HG03354 (cell line): ENCODE results near the gene KCNIP3.
"Not testable (repeated sequence)": the region's sequence is repeated elsewhere in the genome, so short reads cannot be mapped to it uniquely, and the experiment has no call there.

Experiments
- ATAC-seq: cut with Tn5 transposase; IDR thresholded peaks from one replicate; pipeline ENCODE4 v1.9.1; 2021; ENCODE audit warnings: mild to moderate bottlenecking; ENCODE audit not compliant: unreplicated experiment, poor library complexity, severe bottlenecking

Gene KCNIP3

DNA sequence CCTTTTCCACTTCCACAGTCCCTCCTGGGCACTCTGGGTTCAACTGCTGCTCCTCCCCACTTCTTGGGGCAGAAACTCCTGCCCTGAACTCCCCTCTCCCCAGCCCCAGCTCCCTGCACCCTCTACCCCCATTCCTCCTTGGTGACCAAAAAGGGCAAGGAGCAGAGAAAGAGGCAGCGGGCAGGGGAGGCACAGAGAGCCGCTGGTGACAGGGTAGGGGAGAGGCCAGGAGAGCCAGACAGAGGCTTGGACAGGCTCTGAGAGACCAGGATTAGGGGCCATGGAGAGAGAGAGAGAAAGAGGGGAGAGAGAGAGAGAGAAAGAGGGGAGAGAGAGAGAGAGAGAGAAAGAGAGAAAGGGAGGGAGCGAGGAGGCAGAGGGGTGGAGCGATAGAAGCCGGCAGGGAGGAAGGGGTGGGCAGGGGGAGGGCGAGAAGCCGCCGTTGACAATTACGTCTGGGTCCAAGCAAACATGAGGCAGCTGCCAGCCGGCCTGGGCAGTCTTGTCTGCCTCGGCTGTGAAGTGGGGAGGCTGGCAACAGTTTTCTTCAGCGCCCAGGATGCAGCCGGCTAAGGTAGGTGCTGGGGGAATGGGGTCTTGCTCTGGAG lies at the start of gene KCNIP3:
Gene KCNIP3, plus strand, starts transcription at position 468 of the 608 bp plus-strand sequence. Its CDS starts 92 bp downstream, at position 560.
- ATAC-seq: no peak

DNA sequence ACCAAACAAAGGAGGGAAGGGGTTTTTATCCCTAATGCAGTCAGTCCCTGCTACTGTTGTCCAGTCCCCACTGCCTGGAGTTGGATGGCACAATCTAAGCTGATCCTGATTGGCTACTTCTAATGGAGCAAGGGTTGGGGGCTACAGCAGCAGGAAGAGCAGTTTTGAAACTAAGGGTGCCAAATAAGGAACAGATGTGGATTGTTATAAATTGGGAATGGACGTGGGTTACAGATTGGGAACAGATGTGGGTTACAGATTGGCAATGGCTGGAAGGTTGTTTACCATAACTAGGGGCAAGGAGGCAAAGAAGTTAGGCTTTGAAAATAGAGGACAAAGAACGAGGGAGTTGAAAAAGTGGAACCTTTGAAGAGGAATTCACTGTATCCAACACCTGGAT lies 38.9 kb upstream of the KCNIP3 start:
- no peak for ATAC-seq

DNA sequence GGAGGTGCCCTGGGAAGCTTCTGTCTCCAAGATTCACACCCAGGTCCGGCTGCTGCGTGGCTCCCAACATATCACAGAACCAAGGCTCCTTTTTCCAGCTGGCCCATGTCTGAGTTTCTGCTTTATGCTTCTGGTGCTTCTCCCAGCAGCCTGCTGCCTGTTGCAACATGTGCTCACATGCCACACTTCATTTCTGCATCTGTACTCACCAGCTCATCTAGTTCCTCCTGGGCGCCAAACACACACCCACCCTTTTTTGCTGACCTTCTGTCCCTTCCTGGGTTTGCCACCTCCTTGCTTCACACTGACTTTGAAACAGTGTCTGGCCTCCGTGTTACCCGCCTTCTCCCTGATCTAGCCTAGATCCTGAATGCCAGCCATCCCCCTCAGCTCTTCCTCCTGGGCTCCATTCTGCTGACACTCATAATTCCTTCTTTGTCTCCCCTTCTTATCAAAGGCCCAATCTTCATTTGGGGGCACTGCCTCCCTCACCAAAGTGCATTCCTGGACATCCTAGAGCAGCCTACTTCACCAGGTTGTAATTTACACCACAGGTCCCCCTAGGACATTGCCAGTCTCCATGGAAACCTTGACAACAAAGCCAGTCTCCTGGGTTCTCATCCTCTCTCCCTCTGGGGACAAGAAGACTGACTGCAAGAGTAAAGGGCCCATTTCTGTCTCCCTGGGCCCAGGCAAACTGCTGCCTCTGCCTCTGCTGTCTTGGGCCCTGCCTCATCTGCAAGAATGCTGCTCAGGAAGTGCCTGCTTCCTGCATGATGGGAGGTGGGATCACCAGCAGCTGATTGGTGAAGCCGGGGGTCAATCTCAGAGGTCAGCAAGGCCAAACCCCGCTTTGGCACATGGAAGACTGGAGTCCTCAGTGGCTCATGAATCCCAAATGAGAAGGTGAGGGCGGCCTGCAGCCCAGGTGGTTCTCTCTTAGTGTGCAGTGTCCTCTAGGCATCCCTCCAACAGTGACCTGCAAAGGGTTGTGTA lies 36.8 kb upstream of the KCNIP3 start:
- no peak for ATAC-seq

DNA sequence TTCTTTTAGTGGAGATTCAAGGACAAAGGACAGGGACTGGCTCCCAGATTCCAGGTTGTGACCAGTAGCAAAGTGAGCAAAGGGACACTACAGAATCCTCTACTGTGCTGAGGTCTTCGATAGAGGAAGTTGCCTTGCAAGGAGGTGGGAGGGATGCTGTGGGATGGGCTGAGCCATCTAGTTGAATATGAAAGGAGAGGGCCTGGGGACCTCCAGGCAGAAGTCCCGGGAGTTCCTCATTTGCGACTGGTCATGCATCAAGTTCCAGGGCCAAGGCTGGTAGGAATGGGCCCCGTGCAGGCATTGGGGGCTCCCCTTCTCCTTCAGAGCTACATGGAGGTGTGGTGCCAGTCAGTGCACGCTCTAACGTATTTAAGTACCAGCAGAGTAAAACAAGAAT lies 35.5 kb upstream of the KCNIP3 start:
- no peak for ATAC-seq

DNA sequence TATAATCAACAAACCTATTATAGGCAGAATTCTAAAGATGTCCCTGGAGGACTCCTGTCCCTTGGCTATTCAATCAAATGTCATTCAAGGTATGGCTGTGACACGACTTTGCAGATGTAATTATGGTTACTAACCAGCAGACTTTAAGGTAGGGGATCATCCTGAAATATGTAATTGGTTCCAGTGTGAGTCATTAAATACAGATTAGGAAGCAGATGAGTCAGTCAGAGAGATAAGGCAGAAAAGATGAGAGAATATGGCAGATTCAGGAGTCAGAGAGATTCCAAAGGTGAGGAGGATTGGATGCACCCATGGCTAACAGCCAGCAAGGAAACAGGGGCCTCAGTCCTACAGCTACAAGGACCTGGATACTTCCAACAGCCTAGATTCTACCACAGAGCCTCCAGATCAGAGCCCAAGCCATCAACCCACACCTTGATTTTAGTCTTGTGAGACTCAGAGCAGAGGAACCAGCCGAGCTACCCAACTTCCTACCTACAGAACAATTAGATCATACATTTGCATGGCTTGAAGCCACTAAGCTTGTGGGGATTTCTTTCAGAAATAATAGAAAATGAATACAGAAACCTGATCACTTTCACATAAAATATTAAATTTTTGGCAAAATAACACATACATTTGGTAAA lies 34.1 kb upstream of the KCNIP3 start:
- ATAC-seq: no peak

DNA sequence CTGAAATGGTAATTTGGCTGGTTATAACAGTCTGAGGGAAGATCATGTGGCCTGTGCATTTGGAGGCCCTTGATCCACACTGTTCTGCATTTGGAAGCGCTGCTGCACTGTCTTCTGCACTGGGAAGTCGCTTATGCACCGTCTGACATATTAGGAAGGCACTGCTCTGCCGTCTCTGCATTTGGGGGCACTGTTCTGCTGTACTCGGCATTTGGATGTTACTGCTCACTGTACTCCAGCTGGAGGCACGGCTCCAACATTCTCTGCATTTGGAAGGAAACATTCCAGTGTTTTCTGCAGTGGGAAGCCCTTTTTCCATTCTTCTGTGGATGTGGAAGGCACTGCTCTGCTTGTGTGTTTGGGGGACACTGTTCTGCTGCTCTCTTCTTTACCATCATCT lies 32.5 kb upstream of the KCNIP3 start:
- ATAC-seq: no peak

DNA sequence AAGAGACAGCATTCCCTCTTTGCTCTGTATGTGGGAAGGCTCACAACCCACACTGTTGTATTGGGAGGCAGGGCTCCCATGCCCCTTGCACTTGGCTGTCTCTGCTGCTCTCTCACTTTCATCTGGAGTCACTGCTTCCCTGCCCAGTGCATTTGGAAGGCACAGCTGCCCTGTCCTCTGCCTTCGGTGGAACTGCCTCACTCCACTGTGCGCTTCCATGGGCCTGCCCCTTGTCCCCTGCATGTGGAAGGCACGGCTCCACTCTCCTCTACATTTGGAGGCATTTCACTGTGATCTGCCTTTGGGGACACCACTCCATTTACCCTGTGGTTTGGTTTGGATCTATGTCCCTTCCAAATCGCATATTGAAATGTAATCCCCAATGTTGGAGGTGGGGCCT lies 32.0 kb upstream of the KCNIP3 start:
- no peak for ATAC-seq

DNA sequence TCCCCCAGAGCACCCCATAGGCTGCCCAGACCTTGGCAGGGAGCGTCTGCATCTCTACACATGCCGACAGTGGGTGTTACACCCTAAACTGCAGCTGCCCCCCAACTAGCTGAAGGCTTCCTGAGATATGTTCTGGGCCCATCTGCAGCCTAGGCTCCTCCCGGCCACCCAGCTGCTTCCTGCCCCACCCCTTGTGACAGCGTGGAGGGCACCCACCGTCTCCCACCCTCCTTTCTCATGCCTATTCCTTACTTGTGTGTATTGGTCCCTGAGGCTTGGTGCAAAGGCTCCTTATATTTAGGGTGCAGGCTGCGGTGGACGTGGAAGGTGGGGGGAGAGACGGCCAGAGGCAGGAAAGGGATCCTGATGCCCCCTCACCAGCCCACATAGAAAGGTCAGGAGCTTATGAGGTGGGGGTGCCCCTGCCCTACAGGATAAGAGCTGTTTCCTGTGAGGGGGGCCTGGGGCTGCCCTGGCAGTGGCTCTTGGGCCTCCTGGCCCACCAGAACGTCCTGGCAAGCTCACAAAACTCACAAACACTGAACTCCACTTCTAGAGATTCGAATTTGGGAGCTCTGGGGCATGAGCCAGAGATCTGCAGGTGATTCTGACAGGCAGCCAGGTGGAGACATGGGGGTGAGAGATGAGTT lies 30.2 kb upstream of the KCNIP3 start:
- no peak for ATAC-seq

DNA sequence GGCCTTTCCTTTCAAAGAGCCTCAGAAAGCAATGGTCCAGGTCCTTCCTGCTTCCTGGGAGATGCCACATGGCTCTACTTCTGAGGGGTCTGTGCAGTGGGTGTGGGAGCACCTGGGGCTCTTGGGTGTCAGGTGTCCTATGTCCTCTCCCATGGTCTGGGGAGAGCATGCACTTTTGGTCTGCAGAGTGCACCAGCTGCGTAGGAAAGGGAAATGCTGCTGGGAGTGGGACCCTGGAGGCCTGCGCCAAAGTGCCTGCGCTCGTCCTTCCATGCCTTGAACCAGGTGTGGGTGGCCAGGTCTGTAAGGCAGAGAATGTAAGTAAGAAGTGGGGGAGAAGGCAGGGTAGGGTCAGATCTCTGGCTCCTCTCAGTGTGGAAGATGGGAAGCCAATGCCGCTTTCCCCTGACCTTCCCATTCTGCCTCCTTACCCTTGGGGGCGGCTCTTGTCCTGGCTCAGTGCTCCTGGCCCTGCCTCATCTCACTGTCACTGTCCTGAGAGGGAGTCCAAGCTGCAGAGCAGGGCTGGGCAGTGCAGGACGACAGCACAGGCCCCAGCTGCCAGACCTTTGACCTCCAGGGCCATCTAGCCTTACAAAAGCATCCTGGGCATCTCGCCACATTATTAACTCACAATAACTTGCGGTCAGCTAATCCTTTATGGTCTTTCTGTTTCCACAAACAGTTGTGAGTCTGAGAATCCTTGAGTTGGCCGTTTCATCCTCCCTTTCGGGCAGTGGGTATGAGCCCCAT lies 29.5 kb upstream of the KCNIP3 start:
- no peak for ATAC-seq

DNA sequence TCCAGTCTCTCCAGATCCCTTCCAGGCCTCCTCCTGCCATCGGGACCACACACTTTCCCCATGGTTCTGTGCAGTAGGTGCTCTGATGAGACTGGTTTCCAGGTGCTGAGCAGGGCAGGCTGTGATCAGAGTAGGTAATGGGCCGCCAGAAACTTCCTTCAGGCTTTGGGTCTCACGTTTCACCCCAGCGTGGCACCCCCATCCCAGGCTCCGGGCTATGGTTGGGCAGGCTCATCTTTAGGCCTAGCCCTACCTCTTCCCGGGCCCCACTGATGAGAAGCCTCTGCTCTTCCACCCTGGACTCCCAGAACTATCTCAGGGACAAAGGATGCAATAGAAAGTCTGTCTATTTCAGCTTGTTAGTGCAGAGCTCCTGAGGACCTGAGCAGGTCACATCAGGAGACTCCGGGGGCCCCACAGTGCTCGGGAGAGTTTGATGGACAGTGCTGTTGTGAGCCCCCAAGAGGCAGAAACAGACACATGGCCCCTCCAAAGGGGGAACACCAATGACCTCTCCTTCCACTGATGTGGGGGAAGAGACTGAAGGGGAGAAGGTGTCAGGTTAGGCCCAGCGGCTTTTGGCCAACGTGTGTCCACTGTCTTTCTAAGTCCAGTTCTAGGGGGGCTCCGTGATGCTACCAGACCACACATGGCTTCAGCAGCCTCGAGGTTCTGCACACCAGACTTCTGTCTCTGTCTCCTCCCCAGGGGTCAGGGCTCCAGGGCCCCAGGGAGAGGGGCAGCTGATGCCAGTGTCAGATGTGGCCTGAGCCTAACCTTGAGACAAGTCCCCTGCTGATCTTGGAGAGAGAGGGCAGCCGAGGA lies 28.7 kb upstream of the KCNIP3 start:
- ATAC-seq: no peak

DNA sequence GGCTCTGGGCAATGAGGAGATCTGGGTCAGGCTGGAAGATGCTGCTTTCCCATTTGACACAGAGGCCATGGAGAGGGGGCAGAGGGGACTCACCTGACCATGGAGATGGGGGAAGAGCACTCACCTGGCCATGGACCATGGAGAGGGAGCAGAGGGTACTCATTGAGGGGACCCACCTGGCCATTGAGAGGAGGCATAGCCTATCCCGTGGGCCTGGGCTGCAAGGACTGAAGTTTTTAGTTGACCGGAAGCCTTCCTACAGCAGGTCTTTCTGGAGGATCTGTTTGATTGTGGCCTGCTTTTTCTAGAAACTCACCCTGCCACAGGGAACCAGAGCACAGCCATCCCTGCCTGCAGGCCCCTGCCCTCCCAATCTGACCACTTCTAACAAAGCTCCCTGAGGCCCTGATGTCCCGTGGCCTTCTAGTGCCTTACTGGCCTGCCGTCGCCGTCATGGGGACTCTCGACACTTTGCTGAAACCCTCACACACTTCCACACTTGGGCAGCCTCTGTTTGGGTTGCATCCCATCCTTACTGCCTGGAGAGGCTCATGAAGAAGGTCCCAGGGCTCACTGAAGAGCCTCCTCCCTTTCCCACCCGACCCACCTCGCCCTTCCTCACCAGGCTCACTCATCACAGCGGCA lies 28.0 kb upstream of the KCNIP3 start:
- no peak for ATAC-seq

DNA sequence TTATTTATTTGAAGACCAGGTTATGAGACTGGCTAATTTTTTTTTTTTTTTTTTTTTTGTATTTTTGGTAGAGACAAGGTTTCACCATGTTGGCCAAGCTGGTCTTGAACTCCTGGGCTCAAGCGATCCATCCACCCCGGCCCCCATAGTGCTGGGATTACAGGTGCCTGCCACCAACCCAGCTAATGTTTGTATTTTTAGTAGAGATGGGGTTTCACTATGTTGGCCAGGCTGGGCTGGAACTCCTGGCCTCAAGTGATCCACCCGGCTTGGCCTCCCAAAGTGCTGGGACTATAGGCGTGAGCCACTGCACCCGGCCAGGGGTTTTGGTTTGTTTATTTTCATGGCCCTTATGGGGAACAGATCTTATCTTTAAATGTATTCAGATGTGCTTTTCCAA lies 27.4 kb upstream of the KCNIP3 start:
- not testable (repeated sequence) for ATAC-seq

DNA sequence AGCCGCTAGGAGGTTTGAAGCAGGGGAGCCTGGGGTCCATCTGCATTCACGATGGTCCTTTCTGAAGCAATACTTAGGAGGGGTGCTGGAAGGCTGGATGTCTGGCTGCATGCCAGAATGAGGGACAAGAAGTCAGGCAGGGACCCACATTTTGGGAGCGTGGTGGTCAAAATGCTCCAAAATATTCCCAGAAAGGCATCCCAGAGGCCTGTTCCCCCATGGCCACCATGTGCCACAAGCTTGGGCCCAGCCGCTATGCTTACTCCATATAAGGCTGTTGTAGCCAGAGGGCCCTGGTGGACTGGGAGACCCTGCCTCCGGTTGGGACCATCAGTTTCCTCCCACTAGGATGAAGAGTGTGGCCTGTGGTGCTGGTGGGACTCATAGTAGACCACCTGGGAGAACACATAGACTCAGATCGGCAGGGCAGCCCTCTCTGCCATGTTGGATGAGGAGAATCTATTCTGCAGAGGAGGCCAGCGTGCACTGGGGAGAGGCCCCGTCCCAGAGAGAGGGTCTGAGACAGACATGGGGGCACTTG lies 26.5 kb upstream of the KCNIP3 start:
- no peak for ATAC-seq

DNA sequence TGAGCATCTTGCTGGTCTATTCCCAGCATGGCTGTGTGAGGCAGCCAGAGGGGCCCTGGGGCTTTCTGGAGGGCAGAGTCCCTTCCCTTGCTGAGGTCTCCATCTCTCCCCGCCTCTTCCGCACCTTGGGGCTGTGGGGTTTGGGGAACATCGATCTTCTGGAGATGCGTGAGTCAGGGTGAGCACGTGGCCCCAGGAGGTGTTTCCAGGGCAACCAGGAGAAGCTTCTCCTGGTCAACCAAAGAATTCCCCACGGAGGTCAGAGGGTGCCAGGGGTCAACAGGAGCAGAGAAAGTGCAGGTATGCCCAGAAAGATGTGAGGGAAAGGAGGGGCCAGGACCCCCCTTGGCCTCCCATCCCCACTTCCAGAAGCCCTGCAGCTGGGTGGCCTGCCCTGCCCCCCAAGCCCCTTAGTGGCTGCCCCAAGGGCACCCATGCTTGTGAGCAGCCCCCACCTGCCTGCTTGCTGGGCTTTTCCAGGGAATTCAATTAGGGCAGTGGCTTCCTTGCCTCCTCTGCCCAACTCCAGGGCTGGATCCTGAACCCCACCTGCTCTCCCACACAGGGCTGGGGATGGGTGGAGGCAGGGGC lies 25.7 kb upstream of the KCNIP3 start:
- no peak for ATAC-seq

DNA sequence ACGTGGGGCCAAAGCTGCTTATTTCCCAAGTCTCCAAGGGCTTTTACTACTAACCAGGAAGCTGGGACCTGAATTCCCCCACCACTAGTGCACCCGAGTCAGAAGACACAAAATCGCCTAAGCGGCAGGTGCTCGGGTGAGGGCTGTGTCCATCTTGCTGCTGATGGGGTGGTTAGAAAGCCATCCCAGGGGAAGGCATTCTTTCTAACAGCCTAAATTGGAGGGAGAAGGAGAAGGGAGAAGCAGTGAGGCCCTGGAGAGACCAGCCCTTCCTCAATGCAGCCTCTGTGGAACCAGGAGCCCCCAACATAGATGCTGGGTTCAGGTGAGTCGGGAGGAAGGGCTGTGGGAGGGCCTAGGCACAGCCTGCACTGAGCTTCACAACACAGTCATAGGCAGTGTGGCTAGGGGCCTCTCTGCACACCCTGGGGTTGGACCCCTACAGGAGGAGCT lies 24.8 kb upstream of the KCNIP3 start:
- no peak for ATAC-seq

DNA sequence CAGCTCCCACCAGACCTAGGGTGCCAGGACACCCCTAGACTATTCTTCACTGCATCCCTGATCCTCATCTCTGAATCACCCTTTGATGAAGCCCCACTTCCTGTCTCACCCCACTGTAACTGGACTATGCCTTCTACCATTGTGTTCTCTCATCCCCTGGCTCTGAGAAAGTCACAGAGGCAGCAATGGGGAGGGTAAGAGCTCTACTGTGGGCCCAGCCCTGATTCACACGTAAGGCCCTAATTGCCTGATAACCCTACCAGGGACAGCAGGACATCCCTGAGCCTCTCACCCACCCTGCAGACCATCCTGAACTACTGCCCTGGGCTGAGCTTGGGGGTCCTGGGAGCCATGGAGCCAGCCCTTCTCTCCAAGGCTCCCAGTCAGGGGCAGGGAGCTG lies 24.4 kb upstream of the KCNIP3 start:
- no peak for ATAC-seq

DNA sequence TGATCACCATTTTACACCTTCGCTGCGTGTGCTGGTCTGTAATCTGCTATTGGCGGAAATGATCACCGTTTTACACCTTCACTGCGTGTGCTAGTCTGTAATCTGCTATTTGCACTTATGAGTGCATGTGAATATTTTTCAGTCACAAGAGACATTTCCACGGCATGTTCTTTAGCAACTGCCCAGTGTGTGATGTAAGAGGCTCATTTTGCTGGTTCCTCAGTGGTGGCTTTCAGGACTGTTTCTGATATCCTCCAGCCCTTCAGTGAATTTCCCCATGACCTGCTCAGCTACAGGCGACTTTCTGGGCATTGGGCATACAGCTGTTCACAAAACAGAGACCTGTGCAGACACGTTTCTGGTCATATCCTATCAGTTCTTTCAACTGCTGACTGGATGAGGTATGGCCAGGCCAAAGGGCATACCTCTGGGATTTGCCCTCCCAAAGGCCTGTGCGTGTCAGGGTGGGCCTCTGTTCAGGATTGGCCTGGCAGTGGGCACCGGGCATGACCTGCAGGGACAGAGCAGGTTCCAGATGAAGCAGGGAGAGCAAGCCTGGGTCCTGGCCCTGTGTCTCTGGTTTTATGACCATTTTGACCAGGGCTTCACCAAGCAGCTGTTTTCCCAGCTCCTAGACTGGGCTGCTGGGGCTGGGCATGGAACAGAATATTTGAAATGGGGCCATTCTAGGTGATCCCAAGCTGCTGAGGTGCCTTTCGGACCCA lies 23.4 kb upstream of the KCNIP3 start:
- ATAC-seq: no peak
